Fibroblast of mammary gland (primary cell): ENCODE measurements around the gene GLDC.

Experiments used
- DNase-seq: peaks from one replicate; pipeline ENCODE4 v3.0.0-alpha.2; 2010; ENCODE audit warnings: low read depth
- H3K4me3 ChIP-seq: 2 replicates; pipeline ENCODE4 v1.5.1; 2011; ENCODE audit warnings: low read depth, mild to moderate bottlenecking, low read length, moderate library complexity; ENCODE audit not compliant: control insufficient read depth
- TF ChIP-seq, protein P1 (sequence below): conservative IDR thresholded peaks from 2 replicates; pipeline ENCODE4 v1.5.1; 2011; ENCODE audit warnings: low read depth, low read length, inconsistent platforms; ENCODE audit not compliant: control insufficient read depth, insufficient read depth

The GLDC gene

DNA sequence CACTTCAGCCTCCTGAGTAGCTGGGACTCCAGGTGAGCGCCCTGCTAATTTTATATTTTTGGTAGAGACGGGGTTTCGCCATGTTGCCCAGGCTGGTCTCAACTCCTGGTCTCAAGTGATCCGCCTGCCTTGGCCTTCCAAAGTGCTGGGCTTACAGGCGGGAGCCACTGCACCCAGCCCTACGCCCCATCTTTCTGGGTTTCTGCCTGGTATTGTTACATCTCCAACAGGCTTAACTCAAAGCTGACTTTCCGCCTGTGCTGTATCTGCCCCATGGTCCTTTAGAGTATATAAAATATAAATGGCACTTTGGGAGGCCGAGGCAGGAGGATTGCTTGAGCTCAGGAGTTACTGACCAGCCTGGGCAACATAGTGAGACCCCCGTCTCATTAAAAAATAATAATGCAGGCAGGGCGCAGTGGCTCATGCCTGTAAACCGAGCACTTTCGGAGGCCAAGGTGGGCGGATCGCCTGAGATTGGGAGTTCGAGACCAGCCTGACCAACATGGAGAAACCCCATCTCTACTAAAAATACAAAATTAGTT, 36.5 kb upstream of the GLDC start:
- peak; percentile 14 for DNase-seq
- peak overlapping the region; percentile 82 for H3K4me3 ChIP-seq
- TF ChIP-seq, protein P1, sequence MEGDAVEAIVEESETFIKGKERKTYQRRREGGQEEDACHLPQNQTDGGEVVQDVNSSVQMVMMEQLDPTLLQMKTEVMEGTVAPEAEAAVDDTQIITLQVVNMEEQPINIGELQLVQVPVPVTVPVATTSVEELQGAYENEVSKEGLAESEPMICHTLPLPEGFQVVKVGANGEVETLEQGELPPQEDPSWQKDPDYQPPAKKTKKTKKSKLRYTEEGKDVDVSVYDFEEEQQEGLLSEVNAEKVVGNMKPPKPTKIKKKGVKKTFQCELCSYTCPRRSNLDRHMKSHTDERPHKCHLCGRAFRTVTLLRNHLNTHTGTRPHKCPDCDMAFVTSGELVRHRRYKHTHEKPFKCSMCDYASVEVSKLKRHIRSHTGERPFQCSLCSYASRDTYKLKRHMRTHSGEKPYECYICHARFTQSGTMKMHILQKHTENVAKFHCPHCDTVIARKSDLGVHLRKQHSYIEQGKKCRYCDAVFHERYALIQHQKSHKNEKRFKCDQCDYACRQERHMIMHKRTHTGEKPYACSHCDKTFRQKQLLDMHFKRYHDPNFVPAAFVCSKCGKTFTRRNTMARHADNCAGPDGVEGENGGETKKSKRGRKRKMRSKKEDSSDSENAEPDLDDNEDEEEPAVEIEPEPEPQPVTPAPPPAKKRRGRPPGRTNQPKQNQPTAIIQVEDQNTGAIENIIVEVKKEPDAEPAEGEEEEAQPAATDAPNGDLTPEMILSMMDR = no peak

DNA sequence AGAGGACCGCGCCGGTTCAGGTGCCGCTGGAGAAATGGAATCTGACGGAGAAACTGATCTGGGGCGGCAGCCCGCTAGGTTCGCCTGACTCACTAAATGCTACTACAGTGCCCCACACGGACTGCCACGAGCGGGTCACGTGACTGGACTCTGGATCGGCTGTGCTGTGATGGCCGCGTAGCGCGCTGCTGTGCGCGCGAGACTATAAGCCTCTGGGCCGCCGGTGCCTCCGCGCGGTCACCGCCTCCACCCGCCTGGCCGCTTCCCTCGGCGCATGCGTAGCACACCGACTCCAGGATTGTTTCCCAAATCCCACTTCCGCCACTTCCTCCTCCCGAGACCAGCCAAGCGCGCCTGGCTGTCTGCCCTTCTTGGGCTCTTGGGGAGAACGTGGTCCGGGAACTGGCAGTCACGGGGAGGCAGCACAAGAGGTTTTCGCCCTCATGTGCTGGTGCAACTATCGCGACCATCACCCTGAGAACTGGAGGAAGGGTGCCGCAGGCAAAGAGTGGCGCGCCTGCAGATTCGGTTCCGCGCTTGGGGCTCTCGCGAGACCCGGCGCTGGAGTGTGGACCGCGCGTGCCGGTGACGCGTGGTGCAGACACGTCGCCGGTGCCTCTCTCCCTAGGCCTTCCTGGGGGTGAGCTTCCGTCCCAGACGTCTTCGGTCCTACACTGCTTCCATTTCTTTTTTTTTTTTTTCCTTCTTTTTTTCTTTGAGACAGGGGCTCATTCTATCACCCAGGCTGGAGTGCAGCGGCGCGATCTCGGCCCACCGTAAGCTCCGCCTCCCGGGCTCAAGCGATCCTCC, 35.8 kb upstream of the GLDC start:
- DNase-seq = peak; percentile 96
- H3K4me3 ChIP-seq = peak overlapping the region; percentile 82
- TF ChIP-seq, protein P1 = no peak

DNA sequence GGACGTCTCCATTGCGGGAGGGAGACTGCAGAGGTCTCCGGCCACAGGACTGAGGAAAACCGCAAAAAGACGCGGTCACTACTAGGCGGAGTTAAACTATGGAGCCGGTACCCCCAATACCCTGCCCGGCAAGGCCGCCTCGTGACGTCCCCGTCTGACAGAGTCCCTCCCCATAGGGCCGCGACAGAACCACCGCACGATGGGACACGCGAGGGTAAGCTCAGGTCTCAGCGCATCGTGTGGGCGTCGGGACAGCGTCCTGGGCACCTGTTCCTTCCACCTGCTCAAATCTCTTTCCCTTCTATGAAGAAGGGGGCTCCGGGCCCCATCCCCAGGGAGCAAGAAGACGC, 35.2 kb upstream of the GLDC start:
- TF ChIP-seq, protein P1 = no peak
- peak overlapping the region; percentile 82 for H3K4me3 ChIP-seq
- DNase-seq = peak; percentile 26

DNA sequence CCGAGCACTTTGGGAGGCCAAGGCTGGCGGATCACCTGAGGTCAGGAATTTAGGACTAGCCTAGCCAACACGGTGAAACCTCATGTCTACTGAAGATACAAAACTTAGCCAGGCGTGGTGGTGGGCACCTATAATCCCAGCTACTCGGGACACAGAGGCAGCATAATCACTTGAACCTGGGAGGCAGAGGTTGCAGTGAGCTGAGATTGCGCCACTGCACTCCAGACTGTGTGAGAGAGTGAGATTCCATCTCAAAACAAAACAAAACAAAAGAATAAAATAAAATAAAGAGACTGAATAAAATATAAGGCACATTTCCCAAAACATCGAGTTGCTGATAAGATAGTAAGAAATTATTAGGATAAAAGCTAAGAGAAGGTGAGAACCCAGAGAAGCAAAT, 32.3 kb upstream of the GLDC start:
- H3K4me3 ChIP-seq = no peak overlapping the region
- TF ChIP-seq, protein P1 = no peak
- no peak for DNase-seq

DNA sequence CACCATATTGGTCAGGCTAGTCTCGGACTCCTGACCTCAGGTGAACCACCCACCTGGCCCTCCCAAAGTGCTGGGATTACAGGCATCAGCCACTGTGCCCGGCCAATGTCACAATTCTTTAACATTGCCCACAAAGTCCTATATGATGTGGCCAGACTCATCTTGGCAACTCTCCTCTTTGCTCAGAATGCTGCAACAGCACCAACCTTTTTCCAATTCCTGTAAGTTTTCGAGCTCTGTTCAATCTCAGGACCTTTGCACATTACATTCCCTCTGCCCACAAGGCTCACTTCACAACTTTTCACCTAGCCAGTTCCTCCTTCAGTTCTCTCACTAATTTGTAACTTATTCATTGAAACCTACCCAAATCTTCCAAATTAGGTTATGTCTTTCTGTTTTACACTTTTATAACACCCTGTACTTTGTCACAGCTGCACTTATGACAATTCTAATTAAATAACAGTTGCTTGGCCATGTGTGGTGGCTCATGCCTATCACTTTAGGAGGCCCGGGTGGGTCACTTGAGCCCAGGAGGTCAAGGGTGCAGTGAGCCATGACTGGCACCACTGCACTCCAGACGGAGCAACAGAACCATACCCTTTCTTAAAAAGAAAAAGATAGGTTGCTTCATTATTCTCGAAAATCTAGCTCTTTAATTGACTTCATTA, 30.9 kb upstream of the GLDC start:
- TF ChIP-seq, protein P1 = no peak
- no peak for DNase-seq
- no peak overlapping the region for H3K4me3 ChIP-seq

DNA sequence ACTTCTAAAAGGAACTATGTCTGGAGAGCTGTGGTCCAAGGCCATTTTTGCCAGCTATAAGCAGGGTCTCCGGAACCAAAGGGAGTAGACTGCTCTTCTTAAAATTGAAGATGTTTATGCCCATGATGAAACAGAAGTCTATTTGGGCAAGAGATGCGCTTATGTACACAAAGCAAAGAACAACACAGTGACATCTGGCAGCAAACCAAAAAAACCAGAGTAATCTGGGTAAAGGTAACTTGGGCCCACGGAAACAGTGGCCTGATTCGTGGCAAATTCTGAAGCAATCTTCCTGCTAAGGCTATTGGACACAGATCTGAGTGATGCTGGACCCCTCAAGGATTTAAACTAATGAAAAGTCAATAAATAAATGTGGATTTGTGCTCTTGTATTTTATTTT, 29.7 kb upstream of the GLDC start:
- DNase-seq = no peak
- no peak overlapping the region for H3K4me3 ChIP-seq
- TF ChIP-seq, protein P1 = no peak
